ENCODE measurements around the gene CCDC47. TPM values are rescaled to one million over a fixed set of nuclear protein-coding genes. Genes with fewer than 3 reads are reported as not detected.

Gene CCDC47
- total RNA-seq, 1 experiment from 2014 or later, result 70.9 TPM

DNA sequence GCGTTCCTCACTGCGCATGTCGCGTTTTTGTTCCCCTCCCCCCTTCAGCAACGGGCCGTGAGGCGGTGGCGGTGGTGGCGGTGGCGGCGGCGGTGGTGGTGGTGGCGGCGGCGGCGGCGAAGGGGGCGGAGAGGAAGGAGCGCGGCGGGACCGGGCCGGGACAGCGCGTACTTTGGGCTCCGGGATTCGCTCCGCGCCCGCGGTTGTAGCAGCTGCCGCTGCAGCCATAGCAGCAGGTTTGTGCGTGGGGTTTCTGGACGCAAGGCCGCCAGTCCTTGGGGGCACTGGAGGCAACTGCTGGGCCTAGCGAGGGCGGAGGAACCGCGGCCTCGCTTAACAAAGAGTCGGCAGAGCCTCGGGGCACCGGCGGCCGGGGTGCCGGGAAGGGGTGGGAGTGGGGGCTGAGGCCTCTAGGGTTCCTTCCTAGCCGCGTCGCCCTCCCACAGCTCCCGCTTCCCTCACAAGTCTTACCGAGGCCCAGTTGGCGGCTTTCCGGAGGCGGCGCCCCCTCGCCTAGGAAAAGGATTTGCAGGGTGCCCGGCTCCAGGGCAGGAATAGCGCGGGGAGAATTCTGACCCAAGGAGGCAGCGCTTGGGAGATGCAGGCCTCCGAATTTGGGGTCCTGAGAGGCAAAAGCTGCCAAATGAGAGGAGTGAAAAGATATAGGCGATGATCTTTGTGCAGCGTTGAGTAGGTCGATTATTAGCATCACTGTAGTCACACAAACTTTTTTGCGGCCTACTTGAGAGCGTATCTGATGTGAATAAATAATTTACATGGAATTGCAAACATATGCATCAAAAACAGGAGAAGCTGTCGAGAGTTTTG lies 958 bp upstream of the CCDC47 start, which contains the start of gene DDX42 (continued):
- TF ChIP-seq, protein P1, sequence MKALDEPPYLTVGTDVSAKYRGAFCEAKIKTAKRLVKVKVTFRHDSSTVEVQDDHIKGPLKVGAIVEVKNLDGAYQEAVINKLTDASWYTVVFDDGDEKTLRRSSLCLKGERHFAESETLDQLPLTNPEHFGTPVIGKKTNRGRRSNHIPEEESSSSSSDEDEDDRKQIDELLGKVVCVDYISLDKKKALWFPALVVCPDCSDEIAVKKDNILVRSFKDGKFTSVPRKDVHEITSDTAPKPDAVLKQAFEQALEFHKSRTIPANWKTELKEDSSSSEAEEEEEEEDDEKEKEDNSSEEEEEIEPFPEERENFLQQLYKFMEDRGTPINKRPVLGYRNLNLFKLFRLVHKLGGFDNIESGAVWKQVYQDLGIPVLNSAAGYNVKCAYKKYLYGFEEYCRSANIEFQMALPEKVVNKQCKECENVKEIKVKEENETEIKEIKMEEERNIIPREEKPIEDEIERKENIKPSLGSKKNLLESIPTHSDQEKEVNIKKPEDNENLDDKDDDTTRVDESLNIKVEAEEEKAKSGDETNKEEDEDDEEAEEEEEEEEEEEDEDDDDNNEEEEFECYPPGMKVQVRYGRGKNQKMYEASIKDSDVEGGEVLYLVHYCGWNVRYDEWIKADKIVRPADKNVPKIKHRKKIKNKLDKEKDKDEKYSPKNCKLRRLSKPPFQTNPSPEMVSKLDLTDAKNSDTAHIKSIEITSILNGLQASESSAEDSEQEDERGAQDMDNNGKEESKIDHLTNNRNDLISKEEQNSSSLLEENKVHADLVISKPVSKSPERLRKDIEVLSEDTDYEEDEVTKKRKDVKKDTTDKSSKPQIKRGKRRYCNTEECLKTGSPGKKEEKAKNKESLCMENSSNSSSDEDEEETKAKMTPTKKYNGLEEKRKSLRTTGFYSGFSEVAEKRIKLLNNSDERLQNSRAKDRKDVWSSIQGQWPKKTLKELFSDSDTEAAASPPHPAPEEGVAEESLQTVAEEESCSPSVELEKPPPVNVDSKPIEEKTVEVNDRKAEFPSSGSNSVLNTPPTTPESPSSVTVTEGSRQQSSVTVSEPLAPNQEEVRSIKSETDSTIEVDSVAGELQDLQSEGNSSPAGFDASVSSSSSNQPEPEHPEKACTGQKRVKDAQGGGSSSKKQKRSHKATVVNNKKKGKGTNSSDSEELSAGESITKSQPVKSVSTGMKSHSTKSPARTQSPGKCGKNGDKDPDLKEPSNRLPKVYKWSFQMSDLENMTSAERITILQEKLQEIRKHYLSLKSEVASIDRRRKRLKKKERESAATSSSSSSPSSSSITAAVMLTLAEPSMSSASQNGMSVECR (CRISPR knock-in tag; IDR thresholded peaks at IDR 0.05; ENCODE audit: borderline replicate concordance), result no peak
- 0 out of 2 replicates have a peak, but pooled peaks have one; percentile 27 for TF ChIP-seq SMAD3 (CRISPR knock-in tag; IDR thresholded peaks at IDR 0.05; ENCODE audit: borderline replicate concordance)
- no peak for TF ChIP-seq ZNF671 (CRISPR knock-in tag; IDR thresholded peaks at IDR 0.05)
- no peak for TF ChIP-seq ZNF121 (CRISPR knock-in tag; IDR thresholded peaks at IDR 0.05)
- TF ChIP-seq, protein P2, sequence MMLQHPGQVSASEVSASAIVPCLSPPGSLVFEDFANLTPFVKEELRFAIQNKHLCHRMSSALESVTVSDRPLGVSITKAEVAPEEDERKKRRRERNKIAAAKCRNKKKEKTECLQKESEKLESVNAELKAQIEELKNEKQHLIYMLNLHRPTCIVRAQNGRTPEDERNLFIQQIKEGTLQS (CRISPR knock-in tag; conservative IDR thresholded peaks at IDR 0.05), result no peak
- no peak; the same call in 1 of the 2 replicates for TF ChIP-seq FOXK1 (CRISPR knock-in tag; IDR thresholded peaks at IDR 0.05)
- TF ChIP-seq, protein P3, sequence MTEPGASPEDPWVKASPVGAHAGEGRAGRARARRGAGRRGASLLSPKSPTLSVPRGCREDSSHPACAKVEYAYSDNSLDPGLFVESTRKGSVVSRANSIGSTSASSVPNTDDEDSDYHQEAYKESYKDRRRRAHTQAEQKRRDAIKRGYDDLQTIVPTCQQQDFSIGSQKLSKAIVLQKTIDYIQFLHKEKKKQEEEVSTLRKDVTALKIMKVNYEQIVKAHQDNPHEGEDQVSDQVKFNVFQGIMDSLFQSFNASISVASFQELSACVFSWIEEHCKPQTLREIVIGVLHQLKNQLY (CRISPR knock-in tag; IDR thresholded peaks at IDR 0.05), result no peak

DNA sequence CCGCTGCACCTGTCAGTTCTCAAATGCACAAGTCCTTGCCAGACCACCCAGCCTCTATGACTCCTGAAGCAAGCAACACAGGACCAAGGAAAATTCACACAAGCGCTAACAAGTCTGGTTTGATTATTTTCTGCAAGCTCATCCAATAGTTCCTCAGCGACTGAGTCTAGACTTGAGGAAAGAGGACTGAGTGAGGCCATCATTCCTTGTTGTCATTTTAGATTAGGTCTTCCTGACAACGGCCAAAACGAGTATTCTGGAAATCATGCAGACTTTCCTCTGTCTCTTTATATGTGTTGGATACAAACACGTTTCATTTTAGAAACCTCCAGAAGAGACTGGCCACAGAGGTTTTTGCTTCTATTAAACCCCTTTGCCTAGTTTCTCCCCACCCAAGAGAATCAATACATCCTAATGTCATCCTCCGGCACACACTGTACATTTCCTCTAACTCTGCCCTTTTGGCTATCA lies 561 bp downstream of the CCDC47 start:
- DNase-seq (ENCODE audit: low spot score), result no peak
- TF ChIP-seq, protein P4, sequence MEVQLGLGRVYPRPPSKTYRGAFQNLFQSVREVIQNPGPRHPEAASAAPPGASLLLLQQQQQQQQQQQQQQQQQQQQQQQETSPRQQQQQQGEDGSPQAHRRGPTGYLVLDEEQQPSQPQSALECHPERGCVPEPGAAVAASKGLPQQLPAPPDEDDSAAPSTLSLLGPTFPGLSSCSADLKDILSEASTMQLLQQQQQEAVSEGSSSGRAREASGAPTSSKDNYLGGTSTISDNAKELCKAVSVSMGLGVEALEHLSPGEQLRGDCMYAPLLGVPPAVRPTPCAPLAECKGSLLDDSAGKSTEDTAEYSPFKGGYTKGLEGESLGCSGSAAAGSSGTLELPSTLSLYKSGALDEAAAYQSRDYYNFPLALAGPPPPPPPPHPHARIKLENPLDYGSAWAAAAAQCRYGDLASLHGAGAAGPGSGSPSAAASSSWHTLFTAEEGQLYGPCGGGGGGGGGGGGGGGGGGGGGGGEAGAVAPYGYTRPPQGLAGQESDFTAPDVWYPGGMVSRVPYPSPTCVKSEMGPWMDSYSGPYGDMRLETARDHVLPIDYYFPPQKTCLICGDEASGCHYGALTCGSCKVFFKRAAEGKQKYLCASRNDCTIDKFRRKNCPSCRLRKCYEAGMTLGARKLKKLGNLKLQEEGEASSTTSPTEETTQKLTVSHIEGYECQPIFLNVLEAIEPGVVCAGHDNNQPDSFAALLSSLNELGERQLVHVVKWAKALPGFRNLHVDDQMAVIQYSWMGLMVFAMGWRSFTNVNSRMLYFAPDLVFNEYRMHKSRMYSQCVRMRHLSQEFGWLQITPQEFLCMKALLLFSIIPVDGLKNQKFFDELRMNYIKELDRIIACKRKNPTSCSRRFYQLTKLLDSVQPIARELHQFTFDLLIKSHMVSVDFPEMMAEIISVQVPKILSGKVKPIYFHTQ (CRISPR knock-in tag; IDR thresholded peaks at IDR 0.05), result no peak
- TF ChIP-seq, protein P1 (CRISPR knock-in tag; IDR thresholded peaks at IDR 0.05; ENCODE audit: borderline replicate concordance), result no peak
- TF ChIP-seq, protein P3 (CRISPR knock-in tag; IDR thresholded peaks at IDR 0.05), result no peak
- no peak for TF ChIP-seq IRF2 (CRISPR knock-in tag; IDR thresholded peaks at IDR 0.05; ENCODE audit: borderline replicate concordance, low read depth)
- no peak for TF ChIP-seq TEAD1 (CRISPR knock-in tag; IDR thresholded peaks at IDR 0.05)
- TF ChIP-seq, protein P5, sequence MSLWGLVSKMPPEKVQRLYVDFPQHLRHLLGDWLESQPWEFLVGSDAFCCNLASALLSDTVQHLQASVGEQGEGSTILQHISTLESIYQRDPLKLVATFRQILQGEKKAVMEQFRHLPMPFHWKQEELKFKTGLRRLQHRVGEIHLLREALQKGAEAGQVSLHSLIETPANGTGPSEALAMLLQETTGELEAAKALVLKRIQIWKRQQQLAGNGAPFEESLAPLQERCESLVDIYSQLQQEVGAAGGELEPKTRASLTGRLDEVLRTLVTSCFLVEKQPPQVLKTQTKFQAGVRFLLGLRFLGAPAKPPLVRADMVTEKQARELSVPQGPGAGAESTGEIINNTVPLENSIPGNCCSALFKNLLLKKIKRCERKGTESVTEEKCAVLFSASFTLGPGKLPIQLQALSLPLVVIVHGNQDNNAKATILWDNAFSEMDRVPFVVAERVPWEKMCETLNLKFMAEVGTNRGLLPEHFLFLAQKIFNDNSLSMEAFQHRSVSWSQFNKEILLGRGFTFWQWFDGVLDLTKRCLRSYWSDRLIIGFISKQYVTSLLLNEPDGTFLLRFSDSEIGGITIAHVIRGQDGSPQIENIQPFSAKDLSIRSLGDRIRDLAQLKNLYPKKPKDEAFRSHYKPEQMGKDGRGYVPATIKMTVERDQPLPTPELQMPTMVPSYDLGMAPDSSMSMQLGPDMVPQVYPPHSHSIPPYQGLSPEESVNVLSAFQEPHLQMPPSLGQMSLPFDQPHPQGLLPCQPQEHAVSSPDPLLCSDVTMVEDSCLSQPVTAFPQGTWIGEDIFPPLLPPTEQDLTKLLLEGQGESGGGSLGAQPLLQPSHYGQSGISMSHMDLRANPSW (CRISPR knock-in tag; conservative IDR thresholded peaks at IDR 0.05; ENCODE audit: low read depth), result no peak
- TF ChIP-seq NR2C2 (CRISPR knock-in tag; IDR thresholded peaks at IDR 0.05), result no peak
- TF ChIP-seq, protein P6, sequence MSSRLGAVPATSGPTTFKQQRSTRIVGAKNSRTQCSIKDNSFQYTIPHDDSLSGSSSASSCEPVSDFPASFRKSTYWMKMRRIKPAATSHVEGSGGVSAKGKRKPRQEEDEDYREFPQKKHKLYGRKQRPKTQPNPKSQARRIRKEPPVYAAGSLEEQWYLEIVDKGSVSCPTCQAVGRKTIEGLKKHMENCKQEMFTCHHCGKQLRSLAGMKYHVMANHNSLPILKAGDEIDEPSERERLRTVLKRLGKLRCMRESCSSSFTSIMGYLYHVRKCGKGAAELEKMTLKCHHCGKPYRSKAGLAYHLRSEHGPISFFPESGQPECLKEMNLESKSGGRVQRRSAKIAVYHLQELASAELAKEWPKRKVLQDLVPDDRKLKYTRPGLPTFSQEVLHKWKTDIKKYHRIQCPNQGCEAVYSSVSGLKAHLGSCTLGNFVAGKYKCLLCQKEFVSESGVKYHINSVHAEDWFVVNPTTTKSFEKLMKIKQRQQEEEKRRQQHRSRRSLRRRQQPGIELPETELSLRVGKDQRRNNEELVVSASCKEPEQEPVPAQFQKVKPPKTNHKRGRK (CRISPR knock-in tag; IDR thresholded peaks at IDR 0.05; ENCODE audit: borderline replicate concordance), result no peak

More for the DNA sequence above, 561 bp downstream of the CCDC47 start:
- Mint-ChIP-seq H3K36me3 (peaks cover 11% of the 10 kb centered on the region; the same call in 1 of the 2 replicates), H3K4me3 (peak overlapping the region; percentile 97), H3K27me3 (ENCODE audit: low read depth) (no peaks in the 10 kb centered on the region), H3K9me3 (no peaks in the 10 kb centered on the region), H3K4me1 (peaks cover 19% of the 10 kb centered on the region), H3K27ac (peak overlapping the region; percentile 100)
- POLR2A ChIA-PET, result interaction anchor here (1.0 to 1.6 kb wide), 7 partner anchors 8 to 72 kb away, joined by 3 to 12 read pairs (median 4); partner anchors contain the start of genes FTSJ3, LIMD2, PSMC5 and STRADA
- CTCF ChIA-PET, result interaction anchor here (0.6 to 1.7 kb wide), 8 partner anchors 11 to 444 kb away, joined by 3 to 8 read pairs (median 4); no protein-coding TSS in a partner anchor
- no peak for ATAC-seq
